ENCODE results near the gene SHC3.

Gene SHC3

DNA sequence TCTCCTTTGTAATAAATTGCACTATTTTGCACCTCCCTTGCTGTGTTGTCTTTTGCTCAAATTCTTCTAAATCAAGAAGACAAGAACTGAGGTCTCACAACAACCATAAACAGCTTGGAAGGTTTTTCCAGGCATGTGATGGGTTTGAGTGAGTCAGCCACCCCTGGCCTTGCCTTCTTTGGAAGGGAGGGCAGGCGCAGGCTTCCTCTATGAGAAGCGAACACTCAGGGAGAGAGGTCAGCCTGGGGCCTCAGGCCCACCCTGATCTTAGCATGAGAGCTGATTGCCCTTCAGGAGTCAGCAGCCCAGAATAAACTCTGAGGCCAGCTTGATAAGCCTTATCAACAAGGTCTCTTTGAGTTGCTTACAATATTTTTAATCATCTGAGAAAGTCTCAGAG lies 155.7 kb downstream of the SHC3 start:
- no peak for DNase-seq (ENCODE audit: low spot score)

DNA sequence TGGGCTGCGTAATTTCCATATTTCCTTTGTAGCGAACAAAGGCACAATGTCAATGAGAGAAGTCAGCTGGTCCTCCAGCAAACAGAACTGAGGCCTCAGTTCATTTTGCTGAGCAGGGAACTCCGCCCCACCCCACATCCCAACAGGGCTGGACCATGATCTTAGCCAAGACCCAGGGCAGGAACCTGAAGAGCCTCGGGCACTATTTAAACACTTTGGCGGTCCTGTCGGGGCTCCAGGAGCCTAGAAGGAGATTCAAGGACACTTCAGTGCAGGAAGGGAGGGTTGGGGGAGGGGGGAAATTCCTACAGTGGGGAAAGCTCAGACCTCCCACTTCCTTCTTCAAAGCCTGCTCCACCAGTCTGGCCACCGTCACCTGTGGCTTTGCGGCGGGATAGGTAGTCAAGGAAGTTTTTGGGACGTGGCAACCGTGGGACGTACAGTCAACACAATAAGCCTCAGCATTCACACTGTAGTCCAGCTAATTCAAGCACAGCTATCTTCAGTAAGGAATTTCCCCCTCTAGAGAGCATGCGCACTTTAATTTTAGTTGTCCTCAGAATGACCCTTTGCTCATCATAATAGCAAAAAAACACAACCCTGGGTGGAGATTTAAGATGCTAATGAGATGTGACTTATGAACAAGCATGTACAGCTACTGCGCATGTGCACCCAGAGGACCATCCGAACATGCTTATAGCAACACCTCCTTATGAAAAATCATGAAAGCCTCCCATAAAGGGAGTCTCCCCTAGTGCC lies 156.4 kb downstream of the SHC3 start:
- DNase-seq (ENCODE audit: low spot score) = no peak

DNA sequence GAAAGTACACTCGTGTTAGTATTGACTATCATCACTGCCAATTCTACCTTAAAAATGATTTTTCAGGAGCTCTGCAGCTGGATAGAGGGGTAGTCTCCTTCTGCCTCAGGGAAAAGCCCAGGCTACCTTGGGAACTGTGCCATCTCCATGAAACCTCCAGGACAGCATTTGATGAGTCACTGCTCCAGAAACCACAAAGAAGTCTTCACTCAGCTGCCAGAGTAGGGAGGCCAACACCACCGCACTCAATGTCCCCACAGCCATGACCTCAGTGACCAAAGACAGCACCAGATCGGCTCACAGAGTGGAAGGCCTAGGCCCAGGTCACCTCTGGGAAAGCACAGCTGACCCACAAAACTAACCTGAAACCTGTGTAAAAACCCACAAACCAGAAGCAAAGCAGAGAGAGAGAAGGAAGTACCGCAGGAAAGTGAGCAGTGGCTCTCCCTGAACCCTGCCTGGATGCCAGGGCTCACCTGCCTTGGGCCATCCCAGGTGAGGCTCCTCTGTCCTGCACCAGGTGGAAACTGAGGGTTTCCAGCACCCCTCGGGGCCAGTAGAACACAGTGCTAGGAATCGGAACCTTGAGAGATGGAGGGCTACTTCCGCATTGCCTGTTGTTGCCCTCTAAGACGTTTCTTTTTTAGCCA lies 157.3 kb downstream of the SHC3 start:
- no peak for DNase-seq (ENCODE audit: low spot score)

DNA sequence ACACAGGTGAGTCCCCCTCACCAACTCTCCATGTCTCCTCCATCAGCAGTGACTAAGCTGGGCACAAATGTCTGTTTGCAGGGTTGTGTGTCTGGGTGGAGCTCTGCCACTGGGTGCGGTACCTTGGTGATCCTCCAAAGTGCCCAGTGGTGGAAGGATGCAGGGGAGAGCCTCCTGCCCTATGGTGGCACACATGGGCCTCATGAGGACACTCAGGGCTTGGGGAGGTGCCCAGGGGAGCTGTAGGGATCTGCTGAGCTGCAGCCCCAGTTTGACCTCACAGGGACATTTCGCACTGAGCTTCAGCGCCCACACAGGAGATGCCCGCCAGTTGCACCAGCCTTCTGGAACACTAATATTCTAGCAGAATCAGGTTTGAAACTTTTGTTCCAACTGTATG lies 157.9 kb downstream of the SHC3 start:
- no peak for DNase-seq (ENCODE audit: low spot score)

DNA sequence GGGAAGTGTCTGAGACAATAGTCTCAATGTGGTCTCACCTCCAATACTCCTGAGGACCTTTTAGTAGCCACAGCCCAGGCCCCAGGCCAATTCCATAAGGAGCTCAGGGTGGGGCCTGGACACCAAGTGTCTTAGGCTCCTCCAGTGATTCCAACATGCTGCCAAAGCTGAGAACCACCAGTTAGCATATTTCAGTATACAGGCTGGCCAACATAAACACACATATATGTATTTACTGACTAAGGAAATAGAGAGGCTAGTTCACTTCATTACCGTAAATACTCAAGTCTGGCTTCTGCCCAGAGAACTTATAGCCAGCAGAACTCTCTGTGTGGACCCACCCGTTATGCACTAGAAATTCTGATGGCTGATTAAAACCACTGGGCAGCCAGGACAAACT lies 163.3 kb downstream of the SHC3 start:
- DNase-seq (ENCODE audit: low spot score) = no peak

DNA sequence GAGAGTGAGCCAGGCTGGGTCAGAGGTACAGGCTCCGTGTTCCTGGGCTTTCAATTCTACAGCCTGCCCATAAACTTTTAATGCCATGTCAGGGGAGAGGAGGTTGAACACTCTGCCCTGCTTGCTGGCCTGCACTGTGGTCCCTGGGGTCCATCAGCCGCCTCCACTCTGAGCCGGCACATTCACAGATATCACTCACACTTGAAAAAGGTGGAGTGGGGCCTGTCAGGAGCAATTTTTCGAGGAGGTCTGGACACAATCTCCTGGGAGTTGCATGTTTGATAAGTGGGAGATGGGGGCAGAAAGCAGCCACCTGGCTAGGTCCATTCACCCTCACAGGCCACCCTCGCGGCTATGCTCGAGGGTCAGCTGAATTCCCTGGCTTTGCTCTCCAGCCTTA lies 164.5 kb downstream of the SHC3 start:
- DNase-seq (ENCODE audit: low spot score) = no peak

DNA sequence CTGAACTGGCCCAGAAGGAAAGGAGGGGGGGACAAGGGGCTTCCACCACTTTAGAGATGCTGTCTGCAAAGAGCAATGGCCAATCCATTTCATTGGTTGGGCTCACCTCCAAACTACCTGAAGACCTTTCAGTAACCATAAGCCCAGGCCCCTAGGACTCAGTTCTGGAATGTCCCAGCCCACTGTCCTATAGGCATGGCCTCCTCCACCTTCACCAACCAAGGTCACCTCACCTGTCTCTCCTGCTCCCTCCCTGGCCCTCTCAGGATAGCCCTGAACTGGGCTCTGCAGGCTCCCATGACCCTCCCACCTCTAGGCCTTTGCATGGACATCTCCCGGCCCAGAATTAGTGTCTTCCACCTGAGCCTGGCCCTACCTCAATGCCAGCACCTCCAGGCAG lies 165.0 kb downstream of the SHC3 start:
- no peak for DNase-seq (ENCODE audit: low spot score)

DNA sequence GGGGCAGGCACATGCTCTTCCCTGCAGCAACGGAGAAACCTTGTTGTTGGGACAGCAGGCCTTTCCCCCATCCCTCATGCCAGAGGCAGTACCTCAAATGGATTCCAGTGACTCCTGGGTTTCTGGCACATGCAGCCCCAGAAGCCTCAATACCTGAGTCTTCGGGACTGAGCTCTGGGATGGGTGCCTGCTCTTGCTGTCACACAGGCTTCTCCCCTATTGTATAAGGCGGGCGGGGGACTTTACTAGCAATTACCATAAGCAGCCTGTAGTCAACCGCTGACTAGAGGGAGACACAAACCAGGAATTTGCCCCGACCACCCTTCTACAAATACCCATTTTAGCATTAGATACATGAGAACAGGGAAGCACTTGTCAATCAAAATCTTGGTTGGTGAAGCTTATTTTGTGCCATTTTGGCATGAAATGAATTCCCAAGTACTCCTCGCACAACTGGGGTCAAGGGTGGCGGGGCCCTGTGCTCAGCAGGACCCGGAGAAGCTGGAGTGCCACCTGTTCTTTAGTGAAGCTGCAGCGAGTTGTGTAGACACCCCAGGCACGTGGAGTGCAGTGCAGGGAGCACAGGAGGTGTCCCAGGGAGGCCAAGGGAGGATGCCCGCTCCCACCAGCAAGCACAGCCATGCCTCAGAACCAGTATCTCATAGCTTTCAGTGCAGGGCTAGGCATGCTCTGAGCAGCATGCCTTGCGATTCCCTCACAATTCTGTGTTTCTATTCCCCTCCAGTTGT lies 166.2 kb downstream of the SHC3 start:
- no peak for DNase-seq (ENCODE audit: low spot score)

DNA sequence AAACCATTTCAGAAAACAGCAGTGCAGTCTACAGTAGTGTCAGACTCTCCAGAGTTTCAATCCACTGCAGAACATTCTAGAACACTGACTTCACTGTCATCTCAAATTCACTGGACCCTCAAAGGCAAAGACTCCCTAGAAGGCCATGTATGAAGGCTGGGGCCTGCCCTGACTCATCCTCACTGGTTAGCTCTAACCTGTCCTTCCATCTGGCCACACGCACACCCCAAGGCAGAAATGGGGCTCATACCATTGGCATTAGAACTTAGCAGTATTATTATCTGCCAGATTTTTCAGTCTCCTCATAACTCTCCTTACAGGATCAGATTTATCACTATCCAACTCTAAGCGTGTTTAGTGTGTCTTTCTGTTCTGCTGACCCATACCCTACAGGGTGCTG lies 166.9 kb downstream of the SHC3 start:
- DNase-seq (ENCODE audit: low spot score) = no peak

DNA sequence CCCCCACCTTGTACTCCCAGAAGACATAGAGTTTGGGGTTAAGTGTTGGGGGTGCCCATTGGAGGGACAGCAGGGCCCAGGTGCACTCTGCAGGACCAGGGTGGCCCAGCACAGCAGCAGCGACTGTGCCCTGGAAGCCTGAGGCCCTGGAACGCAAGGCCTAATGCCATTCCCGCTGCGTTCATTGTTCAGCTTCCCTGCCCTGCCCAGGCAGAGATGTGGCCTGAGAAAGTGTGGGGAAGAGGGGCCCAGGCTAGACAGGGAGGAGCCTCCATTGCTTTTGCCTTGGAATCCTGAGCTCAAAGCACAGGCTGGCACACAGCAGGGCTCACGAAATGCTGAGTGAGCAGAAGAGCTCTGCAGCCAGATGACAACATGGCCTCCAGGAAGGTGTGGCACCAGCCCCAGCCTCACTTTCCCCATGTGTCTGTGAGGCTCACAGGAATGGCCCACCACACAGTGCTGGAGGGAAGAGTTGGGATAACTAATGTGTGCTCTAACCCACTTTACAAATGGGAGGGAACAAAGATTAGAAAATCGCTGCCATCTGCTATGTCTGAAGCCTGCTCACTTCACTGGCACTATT lies 168.0 kb downstream of the SHC3 start:
- no peak for DNase-seq (ENCODE audit: low spot score)

DNA sequence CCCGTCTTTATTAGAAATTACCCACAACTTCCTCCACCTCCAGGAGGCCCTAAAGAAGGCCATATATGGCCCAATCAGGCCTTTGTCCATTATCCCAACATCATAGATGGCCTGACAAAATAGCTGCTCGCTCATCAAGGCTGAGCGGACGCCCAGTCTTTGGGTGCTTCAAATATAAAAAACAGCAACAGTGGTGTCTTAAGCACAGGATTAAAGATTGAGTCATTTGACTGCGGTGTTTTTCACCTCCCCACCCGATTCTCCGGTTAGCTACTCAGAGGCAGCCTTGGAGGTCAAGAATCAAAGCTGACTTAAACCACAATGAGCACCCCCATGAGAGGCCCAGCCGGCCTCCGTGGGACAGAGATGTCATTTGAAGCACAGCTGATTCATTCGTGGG lies 168.6 kb downstream of the SHC3 start:
- no peak for DNase-seq (ENCODE audit: low spot score)

DNA sequence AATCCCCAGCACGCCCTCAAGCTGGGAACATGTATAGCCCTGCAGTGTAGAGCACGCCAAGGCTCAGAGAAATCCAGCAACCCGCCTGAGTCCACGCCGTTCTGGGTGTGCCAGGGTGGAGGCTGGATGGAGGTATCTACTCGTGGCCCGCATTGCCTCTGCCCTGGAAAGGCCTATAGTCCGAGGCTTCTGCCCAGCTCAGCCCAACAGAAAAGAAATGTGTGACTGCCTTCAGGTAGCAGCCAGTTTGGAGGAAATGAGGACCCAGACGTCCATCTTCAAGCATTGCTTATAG lies 169.1 kb downstream of the SHC3 start:
- no peak for DNase-seq (ENCODE audit: low spot score)

DNA sequence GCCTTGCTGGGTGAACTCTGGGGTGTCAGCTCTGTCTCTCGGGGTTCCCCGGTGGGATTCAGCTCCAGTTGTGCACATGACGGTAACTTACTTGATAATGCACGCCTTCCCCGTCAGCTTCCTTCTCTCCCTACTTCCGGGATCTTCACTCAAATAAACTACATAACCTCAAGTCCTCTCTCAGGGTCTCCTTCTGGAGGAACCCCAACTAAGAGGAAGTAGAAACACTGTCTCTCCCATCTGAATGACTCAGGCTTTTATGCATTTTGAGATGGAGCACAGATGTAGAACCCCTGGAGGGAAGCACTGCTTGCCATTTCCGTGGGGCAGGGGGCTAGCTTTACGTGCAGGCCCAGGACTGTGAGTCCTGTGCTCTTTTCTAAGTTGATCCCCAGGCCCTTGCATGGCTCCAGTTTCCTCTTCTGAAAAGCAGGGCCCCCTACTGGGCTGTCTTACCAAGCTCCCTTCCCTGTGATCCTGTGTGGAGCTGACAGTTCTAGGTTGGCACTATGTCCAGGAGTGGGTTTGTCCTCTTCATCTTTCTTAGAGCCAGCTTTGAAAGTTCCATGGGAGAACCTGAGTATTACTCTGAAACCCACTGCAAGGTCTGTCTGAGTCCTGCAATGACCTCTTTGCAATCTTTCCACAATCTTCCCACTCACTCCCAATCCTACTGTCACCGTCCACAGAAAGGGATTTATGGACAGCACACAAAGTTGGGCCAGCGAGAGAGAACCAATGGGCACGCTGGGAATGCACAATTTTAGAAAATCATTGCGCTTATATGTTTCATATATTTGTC lies 169.7 kb downstream of the SHC3 start:
- no peak for DNase-seq (ENCODE audit: low spot score)

DNA sequence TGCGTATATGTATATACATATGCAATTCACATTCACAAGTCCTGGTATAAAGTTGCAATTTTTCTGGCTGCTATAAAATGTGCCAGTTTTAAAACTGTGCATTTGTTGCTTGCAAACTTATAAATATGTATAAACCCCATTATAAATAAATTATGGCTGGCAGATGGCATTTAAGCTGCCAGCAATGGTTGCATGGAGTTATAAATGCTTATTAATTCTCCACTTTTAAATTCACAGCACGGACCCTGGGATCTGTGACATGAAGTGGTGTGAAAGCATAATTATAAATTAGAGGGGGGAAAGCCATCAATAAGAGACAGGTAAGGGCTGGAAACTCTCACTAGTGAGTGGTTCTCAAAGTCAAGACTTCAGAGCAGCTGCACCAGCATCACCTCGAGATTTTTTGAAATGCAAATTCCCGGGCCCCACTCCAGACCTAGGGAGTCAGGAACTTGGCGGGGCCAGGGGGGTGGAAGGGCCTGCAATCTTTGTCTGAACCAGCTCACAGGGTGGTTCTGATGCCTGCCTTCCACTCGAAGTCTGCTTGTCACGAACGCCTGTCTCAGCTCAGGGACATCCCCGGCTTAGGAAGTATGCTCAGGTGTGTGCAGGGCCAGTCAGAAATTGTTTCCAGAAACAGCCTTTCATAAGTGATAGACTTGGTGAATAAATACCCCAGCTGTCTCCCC lies 170.4 kb downstream of the SHC3 start:
- no peak for DNase-seq (ENCODE audit: low spot score)

DNA sequence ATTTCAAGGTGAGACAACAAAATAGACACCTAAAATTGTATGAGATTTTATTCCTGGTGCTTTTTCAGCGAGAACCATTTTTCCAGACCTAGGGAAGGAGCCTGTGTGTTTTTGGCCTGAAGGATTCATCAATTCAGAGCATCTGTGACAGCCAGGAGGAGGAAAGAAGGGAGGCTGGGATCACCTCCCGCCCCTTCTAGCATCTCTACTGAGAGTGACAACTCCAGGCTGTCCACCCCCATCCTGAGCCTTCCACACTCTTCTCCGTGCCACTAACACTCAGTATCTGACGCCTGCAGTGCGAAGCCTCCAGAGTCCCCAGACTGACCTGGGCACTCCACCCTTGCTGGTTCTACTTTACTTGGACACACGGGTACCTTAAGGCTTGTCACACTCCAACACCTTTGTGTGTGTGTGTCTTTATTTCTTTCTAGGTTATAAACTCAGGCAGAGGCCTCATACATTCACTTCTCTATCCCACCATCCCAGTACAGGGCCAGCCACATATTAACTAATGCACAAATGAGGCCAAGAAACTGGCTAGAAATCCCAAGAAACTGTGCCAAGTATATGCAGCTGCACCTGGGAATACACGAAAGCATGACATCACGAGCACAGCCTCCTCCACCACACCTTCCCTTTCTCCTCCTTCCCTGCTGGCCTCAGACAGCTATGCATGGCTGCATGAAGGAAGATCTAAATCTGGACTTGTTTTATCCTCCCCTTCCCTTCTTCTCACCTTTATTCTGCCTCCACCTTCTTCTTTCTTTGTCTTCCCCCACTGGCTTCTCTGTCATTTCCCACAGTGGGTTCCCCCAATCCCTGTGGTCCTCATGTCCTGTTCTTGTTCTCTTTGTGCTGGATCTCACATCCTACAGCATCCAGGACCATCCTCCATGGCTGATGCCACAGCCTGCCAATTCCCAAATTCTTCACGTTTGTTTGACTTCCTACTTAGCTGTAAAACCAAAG lies 171.3 kb downstream of the SHC3 start:
- DNase-seq (ENCODE audit: low spot score) = no peak

DNA sequence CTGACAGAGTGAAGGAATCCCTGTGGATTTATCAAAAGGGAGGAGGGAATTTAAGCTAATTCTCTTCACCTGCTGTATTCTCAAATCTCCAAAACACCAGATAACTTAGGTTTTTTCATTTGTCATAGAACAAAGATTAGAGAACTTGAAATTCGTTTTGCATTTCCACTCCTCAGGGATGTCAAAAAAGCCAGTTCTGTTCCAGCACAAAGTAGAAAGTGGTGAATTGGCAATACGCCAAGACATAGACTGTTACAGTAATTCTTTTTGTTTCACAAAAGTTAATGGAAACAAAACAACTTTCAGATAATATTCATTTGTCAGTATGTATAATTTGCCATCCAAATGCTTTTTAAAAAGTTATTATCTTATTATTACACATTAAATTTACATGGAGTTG lies 172.4 kb downstream of the SHC3 start:
- DNase-seq (ENCODE audit: low spot score) = no peak

DNA sequence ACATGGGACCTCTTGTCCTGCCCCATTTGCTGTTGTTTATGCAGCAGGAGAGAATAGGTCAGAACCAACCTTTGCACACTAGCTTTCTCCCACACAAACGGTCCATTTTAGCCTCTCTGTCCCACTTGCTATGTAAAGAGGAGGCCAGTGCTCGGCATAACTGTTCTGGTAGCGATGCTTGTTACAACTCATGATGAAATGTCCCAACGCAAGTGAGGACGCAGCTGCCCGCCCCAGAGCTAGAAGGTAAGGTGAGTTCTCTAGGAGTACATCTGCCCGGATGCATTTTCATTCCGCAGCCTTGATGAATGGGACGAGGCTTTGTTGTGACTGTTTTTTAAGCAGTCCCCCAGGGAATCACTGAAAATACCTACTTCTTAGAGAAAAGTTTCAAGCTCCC lies 173.3 kb downstream of the SHC3 start:
- DNase-seq (ENCODE audit: low spot score) = no peak

DNA sequence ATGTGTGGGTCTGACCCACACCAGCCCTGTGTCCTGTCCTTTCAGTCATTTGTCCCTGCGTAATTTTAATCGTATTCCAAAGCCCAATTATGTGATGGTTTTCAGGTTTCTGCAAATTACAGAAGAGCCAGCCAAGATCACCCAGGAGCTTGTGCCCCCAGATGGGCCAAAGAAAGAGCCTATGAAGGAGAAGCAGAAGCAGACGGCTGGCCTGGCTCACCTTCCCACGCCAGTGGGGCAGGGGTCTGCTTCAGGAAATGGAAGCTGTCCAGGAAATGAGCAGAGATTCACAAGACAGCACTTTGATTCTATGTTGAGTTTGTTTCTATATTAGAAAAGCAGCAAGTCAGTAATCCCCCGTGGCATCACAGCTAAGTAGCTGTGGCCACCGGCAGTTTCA lies 175.6 kb downstream of the SHC3 start:
- DNase-seq (ENCODE audit: low spot score) = no peak

DNA sequence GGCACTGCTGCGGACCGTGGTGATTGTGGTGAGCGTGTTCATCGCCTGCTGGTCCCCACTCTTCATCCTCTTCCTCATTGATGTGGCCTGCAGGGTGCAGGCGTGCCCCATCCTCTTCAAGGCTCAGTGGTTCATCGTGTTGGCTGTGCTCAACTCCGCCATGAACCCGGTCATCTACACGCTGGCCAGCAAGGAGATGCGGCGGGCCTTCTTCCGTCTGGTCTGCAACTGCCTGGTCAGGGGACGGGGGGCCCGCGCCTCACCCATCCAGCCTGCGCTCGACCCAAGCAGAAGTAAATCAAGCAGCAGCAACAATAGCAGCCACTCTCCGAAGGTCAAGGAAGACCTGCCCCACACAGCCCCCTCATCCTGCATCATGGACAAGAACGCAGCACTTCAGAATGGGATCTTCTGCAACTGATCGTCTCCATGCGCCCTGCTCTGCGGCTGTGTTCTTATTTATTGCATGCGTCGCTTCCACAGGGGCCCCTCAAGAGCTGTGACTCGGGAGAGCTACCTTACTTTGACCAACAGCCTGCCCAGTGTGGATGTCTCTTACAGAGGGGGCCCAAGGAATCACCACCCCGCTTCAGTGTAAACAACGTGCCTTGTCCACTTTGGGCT lies 176.6 kb downstream of the SHC3 start:
- DNase-seq (ENCODE audit: low spot score) = no peak
